Measurements from ENCODE around the gene CCDC122. TPM values are rescaled to one million over a fixed set of nuclear protein-coding genes. Genes with fewer than 3 reads are reported as not detected.

Gene CCDC122
- total and polyA plus RNA-seq, 2 of the 8 experiments (the other 6 are each of a cell fraction or from before 2014, with no cell fraction given): 2.9 to 5.8 TPM

DNA sequence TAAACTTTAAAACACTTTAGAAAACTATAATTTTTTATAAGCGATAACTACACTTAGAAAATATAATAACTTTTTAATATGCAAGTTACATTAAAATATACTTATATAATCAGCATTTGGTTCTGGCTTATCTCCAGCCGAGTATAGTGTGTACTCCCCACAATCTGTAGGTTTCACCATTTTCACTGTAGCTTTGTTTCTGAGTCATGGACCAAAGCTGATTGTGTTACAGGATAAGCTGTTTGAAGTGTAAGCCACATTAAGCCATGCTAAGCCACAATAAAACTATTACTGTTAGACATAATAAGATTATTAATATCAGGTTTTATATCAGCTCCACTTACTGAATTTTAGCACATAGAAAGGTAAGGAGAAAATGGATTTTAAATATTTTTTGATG lies 43.8 kb downstream of the CCDC122 start:
- no peaks in the 10 kb centered on the region for H4K20me1 ChIP-seq (replicated peaks in 1 of 2; ENCODE audit: control insufficient read depth in 1 of 2, insufficient read depth in 2 of 2, low read length in 2 of 2)
- no peaks in the 10 kb centered on the region for H3K27me3 ChIP-seq (replicated peaks in 1 of 4; ENCODE audit: control insufficient read depth in 3 of 4, extremely low read depth in 1 of 4, insufficient read depth in 3 of 4, low read length in 3 of 4)
- H2AFZ ChIP-seq (ENCODE audit: low read length): no peak overlapping the region
- H2BK20ac ChIP-seq (ENCODE audit: low read length): no peak overlapping the region
- no peak overlapping the region for H2BK120ac ChIP-seq (replicated peaks; ENCODE audit: low read depth, low read length)
- H2AK5ac ChIP-seq (ENCODE audit: low read depth, low read length): no peak overlapping the region
- no peak overlapping the region for H3K14ac ChIP-seq (ENCODE audit: insufficient read length)
- H3K56ac ChIP-seq (replicated peaks; ENCODE audit: insufficient read length, low read depth, low read length): no peak overlapping the region
- ChIA-PET CTCF (ENCODE audit: partially characterized antibody) (no interaction called here), POLR2A (ENCODE audit: partially characterized antibody) (no interaction called here)
- H4K5ac ChIP-seq (ENCODE audit: insufficient read length, low read depth, low read length): no peak overlapping the region
- no peaks in the 10 kb centered on the region for H3K9me3 ChIP-seq (ENCODE audit: insufficient read depth in 2 of 2, low read depth in 1 of 2, low read length in 1 of 2)
- no peak overlapping the region for H2BK15ac ChIP-seq (ENCODE audit: low read length)
- H3K36me3 ChIP-seq (ENCODE audit: control insufficient read depth in 2 of 4, insufficient read depth in 4 of 4, low read length in 3 of 4): no peaks in the 10 kb centered on the region
- no peak overlapping the region for H3K4ac ChIP-seq (replicated peaks; ENCODE audit: insufficient read length, low read depth, low read length)
- H3K4me2 ChIP-seq (ENCODE audit: insufficient read depth in 1 of 2, low read depth in 2 of 2, low read length in 2 of 2): no peak overlapping the region
- no peaks in the 10 kb centered on the region for H3K23me2 ChIP-seq (ENCODE audit: low read depth, low read length)
- no peak overlapping the region for H3K27ac ChIP-seq (ENCODE audit: low read depth, low read length)
- H2BK12ac ChIP-seq (ENCODE audit: low read depth, low read length): no peak overlapping the region
- no peaks in the 10 kb centered on the region for H3K79me1 ChIP-seq (ENCODE audit: low read depth, low read length)
- H3K79me2 ChIP-seq (ENCODE audit: control insufficient read depth in 1 of 2, insufficient read depth in 2 of 2, low read length in 2 of 2): no peaks in the 10 kb centered on the region
- no peak overlapping the region for H4K91ac ChIP-seq (replicated peaks; ENCODE audit: insufficient read length, low read length)
- no peak overlapping the region for H3K4me3 ChIP-seq (ENCODE audit: extremely low read depth in 1 of 4, insufficient read depth in 2 of 4, low read depth in 3 of 4, low read length in 4 of 4)
- WGBS, 2 experiments (ENCODE audit: extremely low coverage in 1 of 2, insufficient coverage in 1 of 2, insufficient read length in 1 of 2, insufficient replicate concordance in 2 of 2, low coverage in 1 of 2, low lambda C conversion rate in 2 of 2, missing lambda C conversion rate in 1 of 2): 93% methylated on average over 2 of the region's 2 CpGs; no CpG with 5 or more reads in 1 of the 2 experiments
- H3K18ac ChIP-seq (ENCODE audit: extremely low read depth, low read length): no peak overlapping the region
- no peak overlapping the region for H2BK5ac ChIP-seq (ENCODE audit: low read depth, low read length)
- no peaks in the 10 kb centered on the region for H3K4me1 ChIP-seq (replicated peaks in 1 of 4; ENCODE audit: control insufficient read depth in 3 of 4, insufficient read depth in 4 of 4, low read length in 3 of 4)
- H3K9ac ChIP-seq (replicated peaks in 1 of 4; ENCODE audit: extremely low read depth in 1 of 4, low read depth in 3 of 4, low read length in 3 of 4): no peak overlapping the region
- DNase-seq (ENCODE audit: low read depth in 1 of 2, low spot score in 2 of 2) (no peak), FAIRE-seq (no peak)
- H3K23ac ChIP-seq (ENCODE audit: insufficient read length): no peak overlapping the region
- H4K8ac ChIP-seq (ENCODE audit: extremely low read depth, insufficient read depth, low read length): no peak overlapping the region
- TF ChIP-seq CTBP2 (IDR thresholded peaks at IDR 0.05; ENCODE audit: borderline replicate concordance, insufficient read depth, insufficient read length, low read length) (no peak), CHD1 (IDR thresholded peaks at IDR 0.05; ENCODE audit: low read depth, low read length) (no peak), FOSL1 (IDR thresholded peaks at IDR 0.05; ENCODE audit: insufficient read depth, low read depth, low read length) (no peak), GTF2F1 (IDR thresholded peaks at IDR 0.05; ENCODE audit: borderline replicate concordance, low read depth, low read length) (no peak), KDM1A (IDR thresholded peaks at IDR 0.05; ENCODE audit: borderline replicate concordance, low read length) (no peak), KDM4A (IDR thresholded peaks at IDR 0.05; ENCODE audit: low read depth, low read length, severe bottlenecking) (no peak), JUN (IDR thresholded peaks at IDR 0.05; ENCODE audit: low read depth, low read length) (no peak), CHD2 (IDR thresholded peaks at IDR 0.05; ENCODE audit: low read length) (no peak), ASH2L (IDR thresholded peaks at IDR 0.05; ENCODE audit: low read length) (no peak), MAFK (IDR thresholded peaks at IDR 0.05; ENCODE audit: low read depth, low read length) (no peak), KDM5A (IDR thresholded peaks at IDR 0.05; ENCODE audit: low read length) (no peak)
- TF ChIP-seq, protein P1, sequence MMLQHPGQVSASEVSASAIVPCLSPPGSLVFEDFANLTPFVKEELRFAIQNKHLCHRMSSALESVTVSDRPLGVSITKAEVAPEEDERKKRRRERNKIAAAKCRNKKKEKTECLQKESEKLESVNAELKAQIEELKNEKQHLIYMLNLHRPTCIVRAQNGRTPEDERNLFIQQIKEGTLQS (IDR thresholded peaks at IDR 0.05; ENCODE audit: insufficient read depth, low read depth, low read length): no peak
- TF ChIP-seq, protein P2, sequence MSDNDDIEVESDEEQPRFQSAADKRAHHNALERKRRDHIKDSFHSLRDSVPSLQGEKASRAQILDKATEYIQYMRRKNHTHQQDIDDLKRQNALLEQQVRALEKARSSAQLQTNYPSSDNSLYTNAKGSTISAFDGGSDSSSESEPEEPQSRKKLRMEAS (IDR thresholded peaks at IDR 0.05): no peak
- TF ChIP-seq, protein P3, sequence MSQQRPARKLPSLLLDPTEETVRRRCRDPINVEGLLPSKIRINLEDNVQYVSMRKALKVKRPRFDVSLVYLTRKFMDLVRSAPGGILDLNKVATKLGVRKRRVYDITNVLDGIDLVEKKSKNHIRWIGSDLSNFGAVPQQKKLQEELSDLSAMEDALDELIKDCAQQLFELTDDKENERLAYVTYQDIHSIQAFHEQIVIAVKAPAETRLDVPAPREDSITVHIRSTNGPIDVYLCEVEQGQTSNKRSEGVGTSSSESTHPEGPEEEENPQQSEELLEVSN (IDR thresholded peaks at IDR 0.05): no peak
